HepG2 (cell line): ENCODE measurements around the gene CORO1C. TPM values are rescaled to one million over a fixed set of nuclear protein-coding genes. Genes with fewer than 3 reads are reported as not detected.
A peak's percentile ranks its signal among the peaks of the same experiment; 100 is the strongest.

Source experiments
- ATF7 ChIP-seq, 2 experiments: fragments of 450-650 bp in 1 of 2; sonication (generic) in 1 of 2; formaldehyde crosslinking in 1 of 2; IDR thresholded peaks; 2 replicates each; pipeline versions ENCODE4 v1.4.0 to v1.6.1; 2016 to 2020; ENCODE audit warnings: antibody characterized with exemption in 1 of 2, mild to moderate bottlenecking in 1 of 2, missing genetic modification reagents in 1 of 2
- DPF2 ChIP-seq: sonication (generic); formaldehyde crosslinking; IDR thresholded peaks from 2 replicates; pipeline ENCODE4 v1.4.0; 2020; ENCODE audit warnings: mild to moderate bottlenecking, low read depth, missing genetic modification reagents, borderline replicate concordance
- FOXP1 ChIP-seq, 2 experiments: fragments of 450-650 bp in 1 of 2; IDR thresholded peaks; 2 replicates each; pipeline ENCODE4 v1.6.1; 2017 to 2018; ENCODE audit warnings: antibody characterized with exemption in 1 of 2
- GZF1 ChIP-seq: sonication (generic); formaldehyde crosslinking; IDR thresholded peaks from 2 replicates; pipeline ENCODE4 v1.5.1; 2020; ENCODE audit warnings: mild to moderate bottlenecking, missing genetic modification reagents
- IKZF1 ChIP-seq: fragments of 450-650 bp; IDR thresholded peaks from 2 replicates; pipeline ENCODE4 v1.7.1; 2016
- IRF2 ChIP-seq: IDR thresholded peaks from 2 replicates; pipeline ENCODE4 v1.6.1; 2018; ENCODE audit warnings: missing genetic modification reagents, missing compliant biosample characterization
- ISX ChIP-seq: sonication (generic); formaldehyde crosslinking; conservative IDR thresholded peaks from 2 replicates; pipeline ENCODE4 v1.5.0; 2020; ENCODE audit warnings: missing genetic modification reagents
- KAT8 ChIP-seq: IDR thresholded peaks from 2 replicates; pipeline ENCODE4 v1.6.1; 2016; ENCODE audit warnings: missing genetic modification reagents, missing compliant biosample characterization
- KDM2A ChIP-seq: sonication (generic); formaldehyde crosslinking; IDR thresholded peaks from 2 replicates; pipeline ENCODE4 v1.4.0; 2020; ENCODE audit warnings: low read depth, missing genetic modification reagents, borderline replicate concordance
- KDM5B ChIP-seq: sonication (generic); formaldehyde crosslinking; IDR thresholded peaks from 2 replicates; pipeline ENCODE4 v1.4.0; 2020; ENCODE audit warnings: missing genetic modification reagents, mild to moderate bottlenecking, borderline replicate concordance
- KLF13 ChIP-seq: sonication (generic); formaldehyde crosslinking; IDR thresholded peaks from 2 replicates; pipeline ENCODE4 v1.4.0; 2020; ENCODE audit warnings: mild to moderate bottlenecking, missing genetic modification reagents
- NFKBIZ ChIP-seq: IDR thresholded peaks from 2 replicates; pipeline ENCODE4 v1.6.1; 2018; ENCODE audit warnings: missing genetic modification reagents, missing compliant biosample characterization
- RBAK ChIP-seq: sonication (generic); formaldehyde crosslinking; IDR thresholded peaks from 2 replicates; pipeline ENCODE4 v1.5.1; 2020; ENCODE audit warnings: mild to moderate bottlenecking, missing genetic modification reagents
- SMARCC2 ChIP-seq: fragments of 450-650 bp; IDR thresholded peaks from 2 replicates; pipeline ENCODE4 v1.6.1; 2017; ENCODE audit warnings: antibody characterized with exemption, mild to moderate bottlenecking
- ZMYM3 ChIP-seq: sonication (generic); formaldehyde crosslinking; IDR thresholded peaks from 2 replicates; pipeline ENCODE4 v1.5.1; 2020; ENCODE audit warnings: mild to moderate bottlenecking, missing genetic modification reagents
- ZNF235 ChIP-seq: sonication (generic); formaldehyde crosslinking; IDR thresholded peaks from 2 replicates; pipeline ENCODE4 v1.8.1; 2023; ENCODE audit warnings: mild to moderate bottlenecking, missing genetic modification reagents, borderline replicate concordance
- ZNF343 ChIP-seq: sonication (generic); formaldehyde crosslinking; IDR thresholded peaks from 2 replicates; pipeline ENCODE4 v1.4.0; 2020; ENCODE audit warnings: mild to moderate bottlenecking, missing genetic modification reagents
- ZNF816 ChIP-seq: sonication (generic); formaldehyde crosslinking; IDR thresholded peaks from 2 replicates; pipeline ENCODE4 v1.8.0; 2022; ENCODE audit warnings: missing genetic modification reagents, mild to moderate bottlenecking, borderline replicate concordance
- ZNF883 ChIP-seq: sonication (generic); formaldehyde crosslinking; IDR thresholded peaks from 2 replicates; pipeline ENCODE4 v1.5.1; 2020; ENCODE audit warnings: mild to moderate bottlenecking, missing genetic modification reagents; ENCODE audit errors: not compliant biosample characterization
- polyA plus RNA-seq, 8 experiments: library from polyadenylated mRNA; depleted of rRNA in 3 of 8; stranded (reverse) in 7 of 8; unstranded in 1 of 8; fragments of >200 nt; fragmentation: Illumina TruSeq in 4 of 8; extraction: Trizol in 4 of 8; gene quantifications; 2 replicates each; pipeline versions ENCODE4 v1.2.1 to v1.2.3, GENCODE V29; 2011 to 2016; ENCODE audit warnings: low read depth in 4 of 8, missing spikeins in 1 of 8, mixed read lengths in 1 of 8; ENCODE audit not compliant: insufficient read depth in 1 of 8
- total RNA-seq, 5 experiments: library from RNA; depleted of rRNA; stranded (reverse); fragments of >200 nt; fragmentation: Illumina TruSeq; extraction: Trizol; gene quantifications; 2 replicates each; pipeline ENCODE4 v1.2.3, GENCODE V29; 2016; ENCODE audit warnings: low read depth in 1 of 5
- TF ChIP-seq, protein P1 (sequence below), 2 experiments: sonication (generic) in 1 of 2; formaldehyde crosslinking in 1 of 2; IDR thresholded peaks; 2 replicates each; pipeline versions ENCODE4 v1.6.1 to v1.9.0; 2014 to 2022; ENCODE audit warnings: antibody characterized with exemption in 1 of 2, borderline replicate concordance in 1 of 2, inconsistent platforms in 1 of 2, low read depth in 1 of 2, missing genetic modification reagents in 1 of 2
- TF ChIP-seq, protein P2 (sequence below): sonication (generic); formaldehyde crosslinking; IDR thresholded peaks from 2 replicates; pipeline ENCODE4 v1.5.0; 2020; ENCODE audit warnings: missing genetic modification reagents, mild to moderate bottlenecking, borderline replicate concordance
- TF ChIP-seq, protein P3 (sequence below): sonication (generic); formaldehyde crosslinking; IDR thresholded peaks from 2 replicates; pipeline ENCODE4 v1.4.0; 2020; ENCODE audit warnings: mild to moderate bottlenecking, missing genetic modification reagents

The CORO1C gene
- total and polyA plus RNA-seq, 2 of the 13 experiments (the other 11 are each of a cell fraction or from before 2014, with no cell fraction given), result 73.7 to 131 TPM

DNA sequence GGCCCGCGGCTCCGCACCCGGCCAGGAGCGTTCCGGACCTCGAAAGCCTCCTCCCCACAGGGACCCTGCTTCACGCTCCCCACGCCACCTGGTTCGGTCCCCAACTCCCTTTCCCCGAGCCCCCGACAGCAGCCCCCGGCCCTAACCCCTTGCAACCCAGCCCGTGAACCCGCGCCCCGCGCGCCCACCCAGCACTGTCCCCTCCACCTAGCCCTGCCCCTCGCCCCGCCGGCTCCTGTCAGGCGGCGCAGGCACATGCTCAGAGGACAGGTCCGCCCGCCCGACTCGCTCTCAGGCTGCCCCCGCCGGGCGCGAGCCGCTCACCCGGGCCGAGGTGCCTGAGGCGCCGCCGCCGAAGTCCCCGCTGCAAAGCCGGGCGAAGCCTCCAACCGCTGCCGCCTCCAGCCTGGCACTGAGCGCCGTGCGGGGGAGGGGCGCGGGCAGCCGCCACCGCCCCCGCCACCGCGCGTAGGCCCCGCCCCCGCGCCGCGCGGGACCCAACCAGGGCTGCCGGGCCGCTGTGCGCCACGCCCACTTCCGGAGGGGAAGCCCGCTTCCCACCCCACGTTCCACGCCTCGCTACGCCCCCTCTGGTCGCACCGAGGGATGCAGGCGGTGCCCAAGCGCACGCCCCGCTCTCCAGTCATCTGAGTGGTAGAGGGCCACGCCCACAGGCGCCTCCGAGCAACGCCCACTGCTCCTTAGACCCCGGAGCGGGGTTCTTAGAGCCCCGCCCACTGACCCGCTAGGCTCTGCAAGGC, at the start of gene CORO1C (continued):
- TF ChIP-seq DPF2 (CRISPR knock-in tag) (no peak), ZNF235 (CRISPR knock-in tag) (no peak), RBAK (CRISPR knock-in tag) (no peak), ZNF816 (CRISPR knock-in tag) (no peak), GZF1 (CRISPR knock-in tag) (no peak), ZNF883 (peak; percentile 53), ATF7 (IDR thresholded peaks at IDR 0.05) (no peak), ATF7 (CRISPR knock-in tag; IDR thresholded peaks at IDR 0.05) (no peak), SMARCC2 (no peak), ZMYM3 (CRISPR knock-in tag) (peak; percentile 73; the same call in 1 of the 2 replicates), IRF2 (CRISPR knock-in tag) (no peak), KDM5B (CRISPR knock-in tag) (peak; percentile 44), KDM2A (peak; percentile 66; the same call in 1 of the 2 replicates), NFKBIZ (no peak), KAT8 (CRISPR knock-in tag) (no peak), IKZF1 (no peak), ISX (CRISPR knock-in tag) (no peak), KLF13 (CRISPR knock-in tag) (no peak), FOXP1 (IDR thresholded peaks at IDR 0.05) (no peak), FOXP1 (CRISPR knock-in tag; IDR thresholded peaks at IDR 0.05) (no peak), ZNF343 (CRISPR knock-in tag) (no peak)
- TF ChIP-seq, protein P1, sequence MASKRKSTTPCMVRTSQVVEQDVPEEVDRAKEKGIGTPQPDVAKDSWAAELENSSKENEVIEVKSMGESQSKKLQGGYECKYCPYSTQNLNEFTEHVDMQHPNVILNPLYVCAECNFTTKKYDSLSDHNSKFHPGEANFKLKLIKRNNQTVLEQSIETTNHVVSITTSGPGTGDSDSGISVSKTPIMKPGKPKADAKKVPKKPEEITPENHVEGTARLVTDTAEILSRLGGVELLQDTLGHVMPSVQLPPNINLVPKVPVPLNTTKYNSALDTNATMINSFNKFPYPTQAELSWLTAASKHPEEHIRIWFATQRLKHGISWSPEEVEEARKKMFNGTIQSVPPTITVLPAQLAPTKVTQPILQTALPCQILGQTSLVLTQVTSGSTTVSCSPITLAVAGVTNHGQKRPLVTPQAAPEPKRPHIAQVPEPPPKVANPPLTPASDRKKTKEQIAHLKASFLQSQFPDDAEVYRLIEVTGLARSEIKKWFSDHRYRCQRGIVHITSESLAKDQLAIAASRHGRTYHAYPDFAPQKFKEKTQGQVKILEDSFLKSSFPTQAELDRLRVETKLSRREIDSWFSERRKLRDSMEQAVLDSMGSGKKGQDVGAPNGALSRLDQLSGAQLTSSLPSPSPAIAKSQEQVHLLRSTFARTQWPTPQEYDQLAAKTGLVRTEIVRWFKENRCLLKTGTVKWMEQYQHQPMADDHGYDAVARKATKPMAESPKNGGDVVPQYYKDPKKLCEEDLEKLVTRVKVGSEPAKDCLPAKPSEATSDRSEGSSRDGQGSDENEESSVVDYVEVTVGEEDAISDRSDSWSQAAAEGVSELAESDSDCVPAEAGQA (IDR thresholded peaks at IDR 0.05; ENCODE audit: low read depth), result no peak
- TF ChIP-seq, protein P1 (CRISPR knock-in tag; IDR thresholded peaks at IDR 0.05; ENCODE audit: borderline replicate concordance), result no peak
- TF ChIP-seq, protein P2, sequence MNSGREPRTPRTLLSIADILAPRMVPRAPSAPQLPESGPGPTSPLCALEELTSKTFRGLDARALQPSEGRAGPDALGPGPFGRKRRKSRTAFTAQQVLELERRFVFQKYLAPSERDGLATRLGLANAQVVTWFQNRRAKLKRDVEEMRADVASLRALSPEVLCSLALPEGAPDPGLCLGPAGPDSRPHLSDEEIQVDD (CRISPR knock-in tag), result no peak
- TF ChIP-seq, protein P3, sequence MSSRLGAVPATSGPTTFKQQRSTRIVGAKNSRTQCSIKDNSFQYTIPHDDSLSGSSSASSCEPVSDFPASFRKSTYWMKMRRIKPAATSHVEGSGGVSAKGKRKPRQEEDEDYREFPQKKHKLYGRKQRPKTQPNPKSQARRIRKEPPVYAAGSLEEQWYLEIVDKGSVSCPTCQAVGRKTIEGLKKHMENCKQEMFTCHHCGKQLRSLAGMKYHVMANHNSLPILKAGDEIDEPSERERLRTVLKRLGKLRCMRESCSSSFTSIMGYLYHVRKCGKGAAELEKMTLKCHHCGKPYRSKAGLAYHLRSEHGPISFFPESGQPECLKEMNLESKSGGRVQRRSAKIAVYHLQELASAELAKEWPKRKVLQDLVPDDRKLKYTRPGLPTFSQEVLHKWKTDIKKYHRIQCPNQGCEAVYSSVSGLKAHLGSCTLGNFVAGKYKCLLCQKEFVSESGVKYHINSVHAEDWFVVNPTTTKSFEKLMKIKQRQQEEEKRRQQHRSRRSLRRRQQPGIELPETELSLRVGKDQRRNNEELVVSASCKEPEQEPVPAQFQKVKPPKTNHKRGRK, result no peak
